H1 (cell line): ENCODE measurements around the gene VPS9D1. TPM values are rescaled to one million over a fixed set of nuclear protein-coding genes. Genes with fewer than 3 reads are reported as not detected.

Source experiments
- CTCF ChIA-PET: fragments of 300-600 bp; sonication (Branson Sonifier 250); formaldehyde crosslinking; loops from one replicate; lab custom pipeline; 2021; ENCODE audit not compliant: partially characterized antibody; lab: Charles Lee
- POLR2A ChIA-PET: fragments of 300-600 bp; sonication (Branson Sonifier 250); formaldehyde crosslinking; loops from one replicate; lab custom pipeline; 2021; ENCODE audit warnings: inconsistent platforms; ENCODE audit not compliant: partially characterized antibody; lab: Charles Lee
- DNase-seq, 2 experiments: peaks; one replicate each; pipeline versions ENCODE4 v3.0.0 to v3.0.0-alpha.2; 2010 to 2022; ENCODE audit warnings: low spot score in 2 of 2, low read depth in 1 of 2, mixed read lengths in 1 of 2
- FAIRE-seq: peaks from 2 replicates; lab custom pipeline; 2011; peaks lifted over from hg19 to GRCh38; lab: Jason Lieb, UNC
- H2AFZ ChIP-seq: 2 replicates; pipeline ENCODE4 v1.8.1; 2012; ENCODE audit warnings: low read length, inconsistent platforms
- H2AK5ac ChIP-seq: 2 replicates; pipeline ENCODE4 v1.6.1; 2013; ENCODE audit warnings: low read depth, low read length
- H2BK120ac ChIP-seq: replicated peaks from 2 replicates; pipeline ENCODE3; 2013; ENCODE audit warnings: low read depth, low read length, inconsistent platforms
- H2BK12ac ChIP-seq: 2 replicates; pipeline ENCODE4 v1.6.1; 2013; ENCODE audit warnings: low read depth, low read length
- H2BK15ac ChIP-seq: 2 replicates; pipeline ENCODE4 v1.6.1; 2013; ENCODE audit warnings: low read length
- H2BK20ac ChIP-seq: 2 replicates; pipeline ENCODE4 v1.6.1; 2013; ENCODE audit warnings: low read length
- H2BK5ac ChIP-seq: 2 replicates; pipeline ENCODE4 v1.6.1; 2013; ENCODE audit warnings: low read depth, low read length
- H3K14ac ChIP-seq: 2 replicates; pipeline ENCODE4 v1.6.1; 2013; ENCODE audit warnings: inconsistent platforms; ENCODE audit not compliant: insufficient read length
- H3K18ac ChIP-seq: 2 replicates; pipeline ENCODE4 v1.6.1; 2013; ENCODE audit warnings: low read length; ENCODE audit errors: extremely low read depth
- H3K23ac ChIP-seq: 2 replicates; pipeline ENCODE4 v1.6.1; 2013; ENCODE audit warnings: inconsistent platforms; ENCODE audit not compliant: insufficient read length
- H3K23me2 ChIP-seq: 2 replicates; pipeline ENCODE4 v1.6.1; 2013; ENCODE audit warnings: low read depth, low read length
- H3K27ac ChIP-seq: 2 replicates; pipeline ENCODE4 v1.6.1; 2011; ENCODE audit warnings: low read depth, low read length, inconsistent platforms
- H3K27me3 ChIP-seq, 4 experiments: replicated peaks in 1 of 4; 1 replicate in 1 of 4; 2 replicates in 3 of 4; pipeline versions ENCODE4 v1.6.1 to v1.8.1; 2011 to 2013; ENCODE audit warnings: low read length in 3 of 4, mild to moderate bottlenecking in 3 of 4, inconsistent platforms in 2 of 4, mixed read lengths in 2 of 4, moderate library complexity in 1 of 4; ENCODE audit not compliant: control insufficient read depth in 3 of 4, insufficient read depth in 3 of 4; ENCODE audit errors: extremely low read depth in 1 of 4
- H3K36me3 ChIP-seq, 4 experiments: 2 replicates each; pipeline versions ENCODE4 v1.6.1 to v1.8.1; 2011 to 2013; ENCODE audit warnings: mild to moderate bottlenecking in 4 of 4, low read length in 3 of 4, moderate library complexity in 2 of 4, control low read depth in 1 of 4, inconsistent platforms in 1 of 4; ENCODE audit not compliant: insufficient read depth in 4 of 4, control insufficient read depth in 2 of 4
- H3K4ac ChIP-seq: replicated peaks from 2 replicates; pipeline ENCODE3; 2013; ENCODE audit warnings: low read length, low read depth, mixed read lengths, inconsistent platforms; ENCODE audit not compliant: insufficient read length
- H3K4me1 ChIP-seq, 4 experiments: replicated peaks in 1 of 4; 1 replicate in 1 of 4; 2 replicates in 3 of 4; pipeline versions ENCODE4 v1.6.1 to v1.8.1; 2011 to 2013; ENCODE audit warnings: low read length in 3 of 4, inconsistent platforms in 2 of 4, mixed read lengths in 1 of 4; ENCODE audit not compliant: insufficient read depth in 4 of 4, control insufficient read depth in 3 of 4
- H3K4me2 ChIP-seq, 2 experiments: 2 replicates each; pipeline versions ENCODE4 v1.6.1 to v1.8.1; 2011 to 2013; ENCODE audit warnings: low read depth in 2 of 2, low read length in 2 of 2, control low read depth in 1 of 2, inconsistent platforms in 1 of 2, mild to moderate bottlenecking in 1 of 2; ENCODE audit not compliant: insufficient read depth in 1 of 2
- H3K4me3 ChIP-seq, 4 experiments: fragments of 200-600, 300-600 bp in 1 of 4; sonication (generic), shearing (Covaris generic), sonication (Bioruptor Twin) in 1 of 4; 2 replicates each; pipeline versions ENCODE4 v1.5.1 to v1.8.1; 2011 to 2016; ENCODE audit warnings: low read length in 4 of 4, low read depth in 3 of 4, control low read depth in 2 of 4, inconsistent platforms in 2 of 4, mild to moderate bottlenecking in 2 of 4, mixed read lengths in 1 of 4, moderate library complexity in 1 of 4; ENCODE audit not compliant: insufficient read depth in 2 of 4; ENCODE audit errors: extremely low read depth in 1 of 4
- H3K56ac ChIP-seq: replicated peaks from 2 replicates; pipeline ENCODE3; 2013; ENCODE audit warnings: low read depth, mild to moderate bottlenecking, mixed read lengths, low read length, inconsistent platforms; ENCODE audit not compliant: insufficient read length
- H3K79me1 ChIP-seq: 2 replicates; pipeline ENCODE4 v1.6.1; 2013; ENCODE audit warnings: low read depth, low read length, control low read depth
- H3K79me2 ChIP-seq, 2 experiments: 2 replicates each; pipeline versions ENCODE4 v1.6.1 to v1.8.1; 2012 to 2013; ENCODE audit warnings: low read length in 2 of 2, mild to moderate bottlenecking in 2 of 2, inconsistent platforms in 1 of 2; ENCODE audit not compliant: insufficient read depth in 2 of 2, control insufficient read depth in 1 of 2
- H3K9ac ChIP-seq, 4 experiments: replicated peaks in 1 of 4; 1 replicate in 1 of 4; 2 replicates in 3 of 4; pipeline versions ENCODE4 v1.6.1 to v1.8.1; 2011 to 2013; ENCODE audit warnings: low read depth in 3 of 4, low read length in 3 of 4, control low read depth in 2 of 4, mild to moderate bottlenecking in 2 of 4, moderate library complexity in 2 of 4, inconsistent platforms in 1 of 4; ENCODE audit errors: extremely low read depth in 1 of 4
- H3K9me3 ChIP-seq, 2 experiments: 2 replicates each; pipeline versions ENCODE4 v1.6.1 to v1.8.1; 2012 to 2013; ENCODE audit warnings: mild to moderate bottlenecking in 2 of 2, moderate library complexity in 2 of 2, control low read depth in 1 of 2, inconsistent platforms in 1 of 2, low read depth in 1 of 2, low read length in 1 of 2, mixed read lengths in 1 of 2; ENCODE audit not compliant: insufficient read depth in 2 of 2
- H4K20me1 ChIP-seq, 2 experiments: replicated peaks in 1 of 2; 2 replicates each; pipeline versions ENCODE3 to v1.8.1; 2011 to 2013; ENCODE audit warnings: inconsistent platforms in 2 of 2, low read length in 2 of 2, mild to moderate bottlenecking in 1 of 2; ENCODE audit not compliant: insufficient read depth in 2 of 2, control insufficient read depth in 1 of 2
- H4K5ac ChIP-seq: 2 replicates; pipeline ENCODE4 v1.6.1; 2013; ENCODE audit warnings: low read length, low read depth, mixed read lengths, inconsistent platforms; ENCODE audit not compliant: insufficient read length
- H4K8ac ChIP-seq: 2 replicates; pipeline ENCODE4 v1.8.0; 2013; ENCODE audit warnings: mild to moderate bottlenecking, moderate library complexity, low read length, inconsistent platforms; ENCODE audit not compliant: insufficient read depth; ENCODE audit errors: extremely low read depth
- H4K91ac ChIP-seq: replicated peaks from 2 replicates; pipeline ENCODE3; 2013; ENCODE audit warnings: low read length, mixed read lengths, inconsistent platforms; ENCODE audit not compliant: insufficient read length
- CHD1 ChIP-seq: IDR thresholded peaks from 2 replicates; pipeline ENCODE4 v1.6.1; 2012; ENCODE audit warnings: low read depth, low read length, improper control_type of control experiment
- FOSL1 ChIP-seq: IDR thresholded peaks from 2 replicates; pipeline ENCODE4 v1.6.1; 2011; ENCODE audit warnings: mild to moderate bottlenecking, low read depth, low read length, moderate library complexity; ENCODE audit not compliant: insufficient read depth
- GTF2F1 ChIP-seq: IDR thresholded peaks from 2 replicates; pipeline ENCODE4 v1.6.1; 2012; ENCODE audit warnings: low read depth, low read length, improper control_type of control experiment, borderline replicate concordance
- HDAC2 ChIP-seq, 2 experiments: fragments of 300-600 bp in 1 of 2; sonication (generic) in 1 of 2; IDR thresholded peaks; 2 replicates each; pipeline ENCODE4 v1.6.1; 2011 to 2012; ENCODE audit warnings: low read depth in 2 of 2, low read length in 2 of 2, mild to moderate bottlenecking in 2 of 2, moderate library complexity in 2 of 2, borderline replicate concordance in 1 of 2, inconsistent platforms in 1 of 2
- KDM5A ChIP-seq: fragments of 200-600 bp; IDR thresholded peaks from 2 replicates; pipeline ENCODE4 v1.7.1; 2012; ENCODE audit warnings: mild to moderate bottlenecking, low read length, inconsistent platforms, mixed read lengths
- NANOG ChIP-seq: IDR thresholded peaks from 2 replicates; pipeline ENCODE4 v1.6.1; 2011; ENCODE audit warnings: low read length, low read depth, mild to moderate bottlenecking, inconsistent platforms; ENCODE audit not compliant: insufficient read depth, poor library complexity, severe bottlenecking
- RXRA ChIP-seq: IDR thresholded peaks from 2 replicates; pipeline ENCODE4 v1.6.1; 2011; ENCODE audit warnings: low read depth, mild to moderate bottlenecking, low read length, moderate library complexity; ENCODE audit not compliant: insufficient read depth
- WGBS, 2 experiments: shearing (Covaris generic) in 1 of 2; methylation state at CpG; one replicate each; pipeline versions ENCODE4 v1.1.6 to v1.1.7; 2013 to 2015; ENCODE audit warnings: low lambda C conversion rate in 2 of 2, mixed read lengths in 2 of 2, inconsistent platforms in 1 of 2, low coverage in 1 of 2, missing lambda C conversion rate in 1 of 2; ENCODE audit not compliant: insufficient replicate concordance in 2 of 2, insufficient coverage in 1 of 2, insufficient read length in 1 of 2; ENCODE audit errors: extremely low coverage in 1 of 2, missing lambda C conversion rate in 1 of 2; 5-methylcytosine and 5-hydroxymethylcytosine counted together
- polyA plus RNA-seq, 7 experiments: library from polyadenylated mRNA; depleted of rRNA in 3 of 7; stranded (reverse) in 5 of 7; unstranded in 2 of 7; fragments of >200 nt in 5 of 7; fragments of 200-250 nt in 2 of 7; gene quantifications; 1 replicate in 5 of 7; 2 replicates in 1 of 7; 4 replicates in 1 of 7; pipeline versions ENCODE4 v1.2.1 to v1.2.3, GENCODE V29; 2011 to 2013; ENCODE audit warnings: missing spikeins in 2 of 7, mixed read lengths in 2 of 7
- total RNA-seq: library from RNA; stranded (reverse); fragmentation: NEBNext Ultra II Directional; extraction: Animal tissue kit (Norgen Biotek cat#: 25700); gene quantifications from 2 replicates; pipeline ENCODE4 v1.2.1, GENCODE V29; 2021

Gene VPS9D1
- total and polyA plus RNA-seq, 2 of the 8 experiments (the other 6 are each of a cell fraction or from before 2014, with no cell fraction given), result 2.9 to 5.4 TPM

DNA sequence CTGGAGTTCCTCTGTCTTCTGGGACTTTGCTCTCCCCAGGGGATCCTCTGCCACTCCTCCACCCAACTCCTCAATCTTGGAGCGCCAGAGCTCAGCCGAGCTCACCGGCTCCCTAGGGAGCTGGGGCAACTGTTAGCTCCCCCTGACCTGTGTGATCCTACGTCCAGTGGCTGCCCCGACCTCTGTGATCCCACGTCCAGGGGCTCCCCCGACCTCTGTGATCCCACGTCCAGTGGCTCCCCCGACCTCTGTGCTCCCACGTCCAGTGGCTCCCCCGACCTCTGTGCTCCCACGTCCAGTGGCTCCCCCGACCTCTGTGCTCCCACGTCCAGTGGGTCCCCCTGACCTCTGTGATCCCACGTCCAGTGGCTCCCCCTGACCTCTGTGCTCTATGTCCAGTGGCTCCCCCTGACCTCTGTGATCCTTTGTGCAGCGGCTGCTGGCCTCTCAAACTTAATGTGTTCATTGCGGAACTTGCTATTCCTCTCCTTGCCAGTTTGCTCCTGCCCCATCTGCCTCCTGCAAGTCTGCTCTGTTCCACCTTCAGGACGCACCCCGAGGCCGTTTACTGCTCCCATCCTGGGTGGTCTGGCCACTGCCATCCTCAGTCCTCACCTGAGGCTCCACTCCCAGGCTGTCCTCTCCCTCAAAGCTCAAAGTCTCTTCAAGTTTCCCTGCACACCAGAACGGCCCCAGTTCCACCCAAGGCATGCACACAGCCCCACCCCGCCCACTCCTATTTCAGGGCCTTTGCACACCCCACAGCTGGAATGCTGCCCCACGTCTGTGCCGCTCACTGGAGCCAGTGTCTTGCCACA is 2.8 kb downstream of the VPS9D1 start:
- TF ChIP-seq RXRA (no peak), HDAC2 (IDR thresholded peaks at IDR 0.05; ENCODE audit: borderline replicate concordance in 1 of 2, low read depth in 2 of 2, low read length in 2 of 2) (no peak), NANOG (no peak), GTF2F1 (no peak), FOSL1 (no peak), KDM5A (no peak), CHD1 (no peak)
- H3K18ac ChIP-seq, result no peak overlapping the region
- H3K27ac ChIP-seq, result no peak overlapping the region
- no peak overlapping the region for H2BK5ac ChIP-seq
- ChIA-PET POLR2A (interaction anchor here (0.6 to 16.7 kb wide), 9 partner anchors 9 to 155 kb away, joined by 3 to 193 read pairs (median 9); partner anchors contain the start of genes SPIRE2 and TCF25), CTCF (interaction anchor here (0.8 to 1.2 kb wide), 4 partner anchors 12 to 145 kb away, joined by 3 to 5 read pairs (median 3); no protein-coding TSS in a partner anchor)
- no peak overlapping the region for H3K4me3 ChIP-seq
- no peak overlapping the region for H3K4me2 ChIP-seq
- WGBS, 2 experiments, result 91% methylated on average over 23 of the region's 24 CpGs; no CpG with 5 or more reads in 1 of the 2 experiments
- peaks cover 0 to 12% (median 9%) of the 10 kb centered on the region in 4 experiments; a peak in 5 of 7 replicates for H3K4me1 ChIP-seq
- H3K9ac ChIP-seq, result no peak overlapping the region
- H3K27me3 ChIP-seq, result peaks cover 6 to 37% (median 30%) of the 10 kb centered on the region in 4 experiments
- H2AK5ac ChIP-seq, result no peak overlapping the region
- 0 out of 2 replicates have a peak, but pooled peaks cover 2% of the 10 kb centered on the region for H3K79me1 ChIP-seq
- H3K79me2 ChIP-seq, result no peaks in the 10 kb centered on the region
- H3K36me3 ChIP-seq, result peaks cover 0 to 10% (median 5%) of the 10 kb centered on the region in 4 experiments; a peak in 3 of 8 replicates
- DNase-seq, result no peak
- H2BK12ac ChIP-seq, result no peak overlapping the region
- peaks cover 14% of the 10 kb centered on the region for H3K23me2 ChIP-seq
- no peak overlapping the region for H4K8ac ChIP-seq
- no peak overlapping the region for H3K56ac ChIP-seq
- H3K9me3 ChIP-seq, result no peaks in the 10 kb centered on the region
- H3K23ac ChIP-seq, result no peak overlapping the region
- FAIRE-seq, result no peak
- H4K5ac ChIP-seq, result no peak overlapping the region
- H2BK20ac ChIP-seq, result no peak overlapping the region
- H3K14ac ChIP-seq, result no peak overlapping the region
- no peak overlapping the region for H2AFZ ChIP-seq
- no peak overlapping the region for H3K4ac ChIP-seq
- no peak overlapping the region for H4K91ac ChIP-seq
- no peak overlapping the region for H2BK120ac ChIP-seq
- no peak overlapping the region for H2BK15ac ChIP-seq
- H4K20me1 ChIP-seq, result peaks cover 15 to 25% of the 10 kb centered on the region in 2 experiments
